SK-N-MC (cell line): ENCODE measurements around the gene CD52.
A peak's percentile ranks its signal among the peaks of the same experiment; 100 is the strongest.

Source experiments
- DNase-seq: peaks from one replicate; pipeline ENCODE4 v3.0.0-alpha.2; 2011; ENCODE audit warnings: low read depth, low spot score
- H3K27ac ChIP-seq: fragments of 200-600 bp; sonication (generic); 2 replicates; pipeline ENCODE4 v1.5.1; 2016; ENCODE audit warnings: mixed run types
- H3K36me3 ChIP-seq: fragments of 200-600 bp; sonication (generic); 2 replicates; pipeline ENCODE4 v1.6.1; 2017; ENCODE audit warnings: antibody characterized with exemption, low read length, mixed read lengths; ENCODE audit not compliant: insufficient read depth
- H3K4me3 ChIP-seq: fragments of 200-600 bp; sonication (generic); 2 replicates; pipeline ENCODE4 v1.5.1; 2016
- H3K9ac ChIP-seq: fragments of 200-600 bp; sonication (generic); 2 replicates; pipeline ENCODE4 v1.8.0; 2017; ENCODE audit warnings: mixed run types, mixed read lengths; ENCODE audit not compliant: insufficient read length
- H3K9me3 ChIP-seq: fragments of 200-600 bp; sonication (generic); 2 replicates; pipeline ENCODE4 v1.6.1; 2017; ENCODE audit warnings: low read depth, mild to moderate bottlenecking, antibody characterized with exemption, low read length, moderate library complexity, mixed read lengths
- EZH2 ChIP-seq: fragments of 200-600 bp; sonication (generic); IDR thresholded peaks from one replicate; pipeline ENCODE4 v1.6.1; 2017; ENCODE audit warnings: antibody characterized with exemption
- FOXP2 ChIP-seq: optimal IDR thresholded peaks from 2 replicates; pipeline ENCODE3; 2011; ENCODE audit warnings: mild to moderate bottlenecking, moderate library complexity; ENCODE audit not compliant: insufficient read depth; ENCODE audit errors: extremely low read length, control extremely low read depth
- POLR2AphosphoS5 ChIP-seq: IDR thresholded peaks from 2 replicates; pipeline ENCODE4 v1.6.1; 2012; ENCODE audit warnings: mild to moderate bottlenecking, low read depth, low read length, borderline replicate concordance

CD52 gene

GRCh38 chr1:26317612-26318337, at the start of gene CD52:
Gene CD52 (plus strand): TSS chr1:26317958. CDS start chr1:26318018, 60 bp downstream.
- DNase-seq, result no peak
- no peak within 1 kb of the TSS for H3K9ac ChIP-seq
- H3K9me3 ChIP-seq, result no peaks in the 10 kb centered on the region
- no peak within 1 kb of the TSS for H3K4me3 ChIP-seq
- no peak within 1 kb of the TSS for H3K27ac ChIP-seq
- no peaks in the 10 kb centered on the region for H3K36me3 ChIP-seq
- TF ChIP-seq FOXP2 (no peak), POLR2AphosphoS5 (no peak), EZH2 (no peak)

GRCh38 chr1:26268290-26269197, 49.2 kb upstream of the CD52 start:
- no peak for DNase-seq
- peaks cover 78% of the 10 kb centered on the region for H3K36me3 ChIP-seq
- no peak overlapping the region for H3K27ac ChIP-seq
- TF ChIP-seq POLR2AphosphoS5 (no peak), FOXP2 (no peak), EZH2 (no peak)
- H3K9ac ChIP-seq, result no peak overlapping the region
- no peaks in the 10 kb centered on the region for H3K9me3 ChIP-seq
- H3K4me3 ChIP-seq, result no peak overlapping the region

GRCh38 chr1:26269198-26269550, 48.6 kb upstream of the CD52 start:
- DNase-seq, result no peak
- Histone ChIP-seq H3K27ac (no peak overlapping the region), H3K36me3 (peaks cover 75% of the 10 kb centered on the region), H3K9me3 (no peaks in the 10 kb centered on the region), H3K9ac (no peak overlapping the region), H3K4me3 (no peak overlapping the region)
- TF ChIP-seq EZH2 (no peak), POLR2AphosphoS5 (no peak), FOXP2 (no peak)

- peak overlapping the region; percentile 25; the same call in 1 of the 2 replicates for H3K27ac ChIP-seq
Observed at GRCh38 chr1:26274801-26275425, 42.8 kb upstream of the CD52 start.

GRCh38 chr1:26275580-26276431, 42.0 kb upstream of the CD52 start:
- Histone ChIP-seq H3K4me3 (no peak overlapping the region), H3K27ac (peak overlapping the region; percentile 52; the same call in 1 of the 2 replicates), H3K9ac (peak overlapping the region; percentile 4), H3K9me3 (no peaks in the 10 kb centered on the region), H3K36me3 (peaks cover 63% of the 10 kb centered on the region)
- peak; percentile 35 for DNase-seq
- TF ChIP-seq FOXP2 (no peak), POLR2AphosphoS5 (no peak), EZH2 (no peak)

More at GRCh38 chr1:26274801-26275425, 42.8 kb upstream of the CD52 start:
- H3K4me3 ChIP-seq, result no peak overlapping the region
- H3K9me3 ChIP-seq, result no peaks in the 10 kb centered on the region
- H3K9ac ChIP-seq, result no peak overlapping the region
- no peak for DNase-seq
- H3K36me3 ChIP-seq, result peaks cover 72% of the 10 kb centered on the region
- TF ChIP-seq FOXP2 (no peak), POLR2AphosphoS5 (no peak), EZH2 (no peak)

GRCh38 chr1:26276432-26276838, 41.3 kb upstream of the CD52 start:
- Histone ChIP-seq H3K27ac (no peak overlapping the region), H3K9me3 (no peaks in the 10 kb centered on the region), H3K36me3 (peaks cover 56% of the 10 kb centered on the region), H3K9ac (no peak overlapping the region), H3K4me3 (no peak overlapping the region)
- DNase-seq, result no peak
- no peak for TF ChIP-seq FOXP2
- TF ChIP-seq EZH2, result no peak
- no peak for TF ChIP-seq POLR2AphosphoS5

- H3K4me3 ChIP-seq, result no peak overlapping the region
- no peak overlapping the region for H3K27ac ChIP-seq
- H3K9me3 ChIP-seq, result no peaks in the 10 kb centered on the region
- no peak for DNase-seq
- peaks cover 49% of the 10 kb centered on the region for H3K36me3 ChIP-seq
- TF ChIP-seq EZH2 (no peak), POLR2AphosphoS5 (no peak), FOXP2 (no peak)
- H3K9ac ChIP-seq, result no peak overlapping the region
Observed at GRCh38 chr1:26277261-26277661, 40.5 kb upstream of the CD52 start.
